HG03558 (cell line): ENCODE data around the gene COLQ.
"Not testable (repeated sequence)": the region's sequence is repeated elsewhere in the genome, so short reads cannot be mapped to it uniquely, and the experiment has no call there.

Experiments
- ATAC-seq: cut with Tn5 transposase; IDR thresholded peaks from one replicate; pipeline ENCODE4 v1.9.1; 2021; ENCODE audit warnings: moderate number of reproducible peaks; ENCODE audit not compliant: unreplicated experiment; ENCODE audit errors: extremely low read depth

Gene COLQ

GRCh38 chr3:15434756-15435155 is 86.8 kb downstream of the COLQ start:
- no peak for ATAC-seq

DNA sequence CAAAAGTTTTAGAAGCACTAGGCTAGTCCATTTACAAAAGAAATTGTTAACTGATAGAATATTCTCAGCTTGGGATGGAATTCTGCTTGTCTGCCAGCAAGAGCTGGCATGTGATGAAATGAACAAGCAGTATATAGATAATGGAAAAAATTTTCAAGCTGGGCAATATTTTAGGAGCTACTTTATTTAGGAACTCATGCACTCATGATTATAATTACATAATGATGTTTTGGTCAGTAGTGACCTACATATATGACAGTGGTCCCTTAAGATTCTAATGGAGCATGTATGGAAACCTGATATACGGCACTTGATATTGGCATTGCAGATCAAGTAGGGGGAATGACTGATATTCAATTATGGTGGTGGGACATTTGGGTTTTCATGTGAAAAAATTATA is 88.0 kb downstream of the COLQ start:
- no peak for ATAC-seq

DNA sequence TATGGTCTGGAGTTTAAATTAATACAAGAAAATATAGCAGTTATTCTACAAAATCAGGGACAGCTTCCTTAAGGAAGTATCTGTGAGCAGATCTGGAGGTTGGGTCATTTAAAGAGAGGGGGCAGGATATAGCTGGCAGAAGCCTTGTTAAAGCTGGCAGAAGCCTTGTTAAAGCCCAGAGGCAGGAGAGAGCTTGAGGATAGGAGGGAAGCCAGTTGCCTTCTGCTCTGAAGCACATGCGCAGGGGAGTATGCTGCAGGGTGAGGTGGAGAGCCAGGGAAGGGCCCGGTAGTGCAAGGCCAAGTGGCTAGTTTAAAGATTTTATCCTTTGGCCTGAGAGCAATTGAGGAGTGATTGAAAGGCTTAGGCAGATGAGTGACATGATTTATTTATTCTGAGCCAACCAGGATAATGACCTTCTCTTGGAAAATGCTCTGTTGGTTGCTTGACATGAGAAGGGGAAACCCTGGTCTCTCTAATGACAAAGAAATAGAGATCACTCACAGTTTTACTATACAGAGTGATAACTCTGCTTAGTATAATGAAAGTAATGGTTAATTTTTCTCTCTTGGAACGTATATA is 90.2 kb downstream of the COLQ start:
- no peak for ATAC-seq

DNA sequence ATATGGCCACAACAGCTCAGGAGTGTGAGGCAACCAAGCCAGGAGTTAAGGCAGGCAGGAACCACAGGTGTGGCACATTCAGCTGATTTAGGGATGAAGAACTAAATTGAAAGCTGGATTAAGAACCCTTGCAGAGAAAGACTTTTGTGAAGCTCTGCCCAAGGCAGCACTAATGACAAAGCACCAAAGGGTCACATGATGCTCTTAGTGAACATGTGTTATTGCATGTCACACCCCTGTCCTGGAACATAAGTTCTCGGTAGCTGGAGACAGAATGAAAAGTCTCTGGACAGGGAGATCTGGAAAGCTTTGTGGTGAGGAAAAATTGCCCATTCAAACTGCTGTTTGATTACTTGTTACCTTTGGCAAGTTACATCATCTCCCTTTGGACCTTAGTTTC is 90.9 kb downstream of the COLQ start:
- no peak for ATAC-seq

DNA sequence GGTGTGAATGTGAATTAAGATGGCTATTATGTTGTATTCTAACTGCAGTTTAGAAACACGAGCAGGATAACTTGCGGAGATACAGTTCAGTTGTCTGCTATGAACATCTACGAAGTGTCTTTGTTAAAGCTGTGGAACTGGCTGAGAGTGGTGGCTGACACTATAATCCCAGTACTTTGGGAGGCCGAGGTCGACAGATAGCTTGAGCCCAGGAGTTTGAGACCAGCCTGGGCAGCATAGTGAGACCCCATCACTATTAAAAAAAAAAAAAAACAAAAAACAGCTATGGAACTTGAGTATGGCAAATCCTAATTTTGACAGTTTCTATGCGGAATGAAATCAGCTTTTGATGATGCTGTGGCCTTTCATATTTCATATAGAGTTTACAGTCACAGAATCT is 92.4 kb downstream of the COLQ start:
- no peak for ATAC-seq

DNA sequence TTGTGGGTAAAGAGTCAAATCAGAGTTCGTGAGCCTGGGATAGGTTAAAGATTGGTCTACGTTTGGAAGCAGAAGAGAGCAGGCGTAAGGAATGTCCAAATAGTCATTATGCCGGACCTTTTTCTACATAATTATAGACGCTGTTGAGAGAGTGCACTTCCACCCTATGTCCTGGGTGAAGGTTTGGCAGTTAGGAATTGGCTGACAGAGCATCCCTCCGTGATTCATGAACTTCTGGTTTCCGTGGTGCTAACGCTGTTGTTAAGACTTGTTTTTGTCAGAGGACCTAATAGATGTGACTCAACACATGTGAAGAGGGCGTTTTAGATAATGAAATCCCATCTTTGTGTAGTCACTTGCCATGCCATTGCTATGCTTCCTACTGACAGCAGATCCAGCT is 93.0 kb downstream of the COLQ start:
- no peak for ATAC-seq

GRCh38 chr3:15427981-15428380 is 93.5 kb downstream of the COLQ start:
- ATAC-seq, result no peak

GRCh38 chr3:15427182-15427880 is 94.2 kb downstream of the COLQ start, which contains the start of the genes EAF1 and METTL6:
Gene EAF1, plus strand, starts transcription at chr3:15427598. Its CDS starts 182 bp downstream, at chr3:15427780.
Gene METTL6, minus strand, starts transcription at chr3:15427544. Its CDS starts 1,033 bp downstream, at chr3:15426511.
- ATAC-seq, result peak; percentile 58

DNA sequence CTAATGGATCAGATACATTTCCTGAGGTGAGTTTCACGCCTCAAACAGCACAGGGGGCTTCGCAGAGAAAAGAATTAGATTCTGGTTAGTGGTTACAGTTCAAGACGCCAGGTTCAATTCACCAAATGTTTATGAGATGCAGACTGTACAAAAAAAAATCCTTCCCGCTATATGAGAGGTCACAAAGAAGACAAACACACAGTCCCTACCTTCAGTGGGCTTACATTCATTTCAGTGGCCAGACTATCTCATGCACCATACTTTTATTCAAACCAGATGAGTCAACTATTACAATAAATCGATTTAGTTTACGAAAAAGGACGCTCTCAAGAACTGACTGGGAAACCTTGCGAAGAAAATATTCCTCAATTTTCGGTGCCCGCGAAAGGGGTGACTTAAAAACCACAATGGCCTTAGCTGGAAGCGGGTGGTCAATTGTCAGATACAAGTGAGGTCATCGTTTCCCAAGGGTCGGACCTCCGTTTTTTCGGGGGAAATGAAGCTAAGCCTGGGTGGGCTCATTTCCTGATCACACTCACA is 94.9 kb downstream of the COLQ start:
- ATAC-seq, result no peak

DNA sequence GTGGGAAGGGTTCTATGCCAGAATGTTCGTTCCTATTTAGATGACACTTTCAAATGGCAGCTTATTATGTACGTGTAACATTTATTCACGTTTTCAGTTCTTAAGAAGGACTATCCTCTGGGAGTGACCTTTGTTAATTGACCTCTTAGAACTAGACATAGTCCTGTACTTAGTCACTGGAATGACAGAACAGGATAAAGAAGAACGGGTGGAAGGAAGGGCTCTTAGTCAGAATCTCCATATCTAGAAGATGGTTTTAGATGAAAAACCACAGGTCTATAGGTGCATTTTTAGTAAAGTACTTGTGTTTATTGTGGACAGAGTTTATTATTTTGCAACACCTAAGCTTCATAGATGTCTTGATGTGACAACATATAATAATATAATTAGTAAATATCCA is 100.6 kb downstream of the COLQ start:
- ATAC-seq, result no peak

GRCh38 chr3:15410966-15411365 is 110.5 kb downstream of the COLQ start:
- ATAC-seq, result not testable (repeated sequence)

- ATAC-seq, result no peak
Measured at GRCh38 chr3:15409774-15410173, 111.7 kb downstream of the COLQ start.

- ATAC-seq, result no peak
Measured at GRCh38 chr3:15409239-15409638, 112.3 kb downstream of the COLQ start.

DNA sequence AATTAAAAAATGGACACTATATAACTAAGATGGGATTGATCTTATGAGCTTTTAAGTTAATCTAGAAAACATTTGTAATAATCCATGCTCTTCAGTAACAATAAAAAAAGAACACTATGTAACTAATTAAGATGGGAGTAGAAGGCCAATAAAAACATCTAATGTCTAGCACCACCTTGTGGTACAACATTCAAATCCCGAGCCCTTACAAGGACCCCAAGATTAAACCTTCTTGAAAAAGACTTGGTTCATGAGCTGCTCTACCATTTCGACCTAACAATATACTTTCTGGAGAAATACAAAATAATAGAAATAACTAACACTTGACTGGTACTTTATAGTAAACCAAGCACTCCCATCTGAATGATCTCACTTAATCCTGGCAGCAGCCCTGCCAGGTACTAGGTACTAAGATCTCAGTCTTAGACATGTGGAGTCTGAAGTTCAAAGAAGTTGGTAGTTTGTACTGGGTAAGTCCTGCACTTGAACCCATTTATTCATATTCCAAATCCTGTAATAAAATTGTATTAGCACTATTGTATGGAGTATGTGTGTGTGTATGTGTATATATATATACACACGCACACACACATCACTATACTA is 116.0 kb downstream of the COLQ start:
- no peak for ATAC-seq

- no peak for ATAC-seq
Measured at GRCh38 chr3:15404767-15405166, 116.7 kb downstream of the COLQ start.

- no peak for ATAC-seq
Measured at GRCh38 chr3:15403965-15404364, 117.5 kb downstream of the COLQ start.

DNA sequence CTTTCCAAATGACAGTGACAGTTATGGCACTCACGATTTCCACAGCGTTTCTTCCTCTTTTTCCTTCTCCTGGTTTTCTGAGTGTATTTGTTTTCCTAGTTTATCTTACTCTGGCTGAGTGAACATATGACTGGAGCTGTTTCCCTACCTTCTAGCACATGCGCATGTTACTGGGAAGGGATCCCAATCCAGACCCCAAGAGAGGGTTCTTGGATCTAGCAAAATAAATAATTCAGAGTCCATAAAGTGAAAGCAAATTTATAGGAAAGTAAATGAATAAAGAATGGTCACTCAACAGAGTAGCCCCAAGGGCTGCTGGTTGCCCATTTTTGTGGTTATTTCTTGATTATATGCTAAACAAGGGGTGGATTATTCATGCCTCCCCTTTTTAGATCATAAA is 118.0 kb downstream of the COLQ start:
- no peak for ATAC-seq

DNA sequence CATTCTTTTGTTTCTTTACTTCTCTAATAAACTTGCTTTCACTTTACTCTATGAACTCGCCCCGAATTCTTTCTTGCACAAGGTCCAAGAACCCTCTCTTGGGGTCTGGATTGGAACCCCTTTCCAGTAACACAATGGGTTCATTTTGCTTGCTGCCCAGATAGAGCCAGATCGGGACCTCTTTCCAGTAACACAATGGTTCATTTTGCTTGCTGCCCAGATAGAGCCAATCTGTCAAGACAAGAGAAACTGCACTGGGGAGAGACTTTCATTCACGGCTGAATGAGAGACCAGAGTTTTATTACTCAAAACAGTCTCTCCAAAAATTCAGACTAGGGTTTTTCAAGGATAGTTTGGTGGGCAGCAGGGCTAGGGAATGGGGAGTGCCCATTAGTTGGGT is 119.6 kb downstream of the COLQ start:
- ATAC-seq, result no peak
